HG02885 (cell line): Measurements from ENCODE around the gene UGT2A1.

ENCODE experiments used
- ATAC-seq: cut with Tn5 transposase; IDR thresholded peaks from one replicate; pipeline ENCODE4 v1.9.1; 2021; ENCODE audit warnings: mild to moderate bottlenecking; ENCODE audit not compliant: unreplicated experiment, poor library complexity

The UGT2A1 gene

GRCh38 chr4:69594382-69594781 lies 58.7 kb downstream of the UGT2A1 start:
- ATAC-seq, result no peak

- ATAC-seq, result no peak
Measured at GRCh38 chr4:69591364-69591763, 61.7 kb downstream of the UGT2A1 start.

GRCh38 chr4:69589884-69590283 lies 63.2 kb downstream of the UGT2A1 start:
- ATAC-seq, result no peak

- ATAC-seq, result no peak
Measured at GRCh38 chr4:69584135-69584534, 68.9 kb downstream of the UGT2A1 start.

- ATAC-seq, result no peak
Measured at GRCh38 chr4:69583543-69583942, 69.5 kb downstream of the UGT2A1 start.

GRCh38 chr4:69577245-69577644 lies 75.8 kb downstream of the UGT2A1 start:
- no peak for ATAC-seq

GRCh38 chr4:69576251-69576877 lies 76.7 kb downstream of the UGT2A1 start:
- ATAC-seq, result no peak

GRCh38 chr4:69568787-69569186 lies 84.3 kb downstream of the UGT2A1 start:
- ATAC-seq, result no peak

- no peak for ATAC-seq
Measured at GRCh38 chr4:69563424-69563823, 89.6 kb downstream of the UGT2A1 start.

- no peak for ATAC-seq
Measured at GRCh38 chr4:69549651-69550050, 103.4 kb downstream of the UGT2A1 start.

GRCh38 chr4:69546134-69546765 lies 106.8 kb downstream of the UGT2A1 start:
- no peak for ATAC-seq
